ENCODE results near the gene FBXO15.

FBXO15 gene

DNA sequence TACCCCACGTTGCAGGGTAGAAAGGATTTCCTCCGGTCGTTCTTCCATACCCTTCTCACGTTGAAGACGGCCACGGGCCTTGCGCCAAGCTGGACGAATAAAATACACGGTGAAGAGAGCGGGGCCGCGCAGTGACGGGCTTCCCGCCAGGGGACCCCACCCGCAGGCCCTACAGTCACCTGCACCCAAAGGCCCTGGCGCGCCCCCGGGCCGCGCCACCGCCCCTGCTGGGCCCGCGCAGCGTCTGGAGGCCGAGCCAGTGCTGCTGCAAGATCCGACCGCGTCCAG is 199 bp downstream of the FBXO15 start:
- Histone ChIP-seq H3K27me3 (ENCODE audit: insufficient read depth, low read length) (no peaks in the 10 kb centered on the region), H3K36me3 (ENCODE audit: insufficient read depth, low read length) (peaks cover 11% of the 10 kb centered on the region), H3K4me3 (ENCODE audit: low read length) (peak overlapping the region; percentile 99)

DNA sequence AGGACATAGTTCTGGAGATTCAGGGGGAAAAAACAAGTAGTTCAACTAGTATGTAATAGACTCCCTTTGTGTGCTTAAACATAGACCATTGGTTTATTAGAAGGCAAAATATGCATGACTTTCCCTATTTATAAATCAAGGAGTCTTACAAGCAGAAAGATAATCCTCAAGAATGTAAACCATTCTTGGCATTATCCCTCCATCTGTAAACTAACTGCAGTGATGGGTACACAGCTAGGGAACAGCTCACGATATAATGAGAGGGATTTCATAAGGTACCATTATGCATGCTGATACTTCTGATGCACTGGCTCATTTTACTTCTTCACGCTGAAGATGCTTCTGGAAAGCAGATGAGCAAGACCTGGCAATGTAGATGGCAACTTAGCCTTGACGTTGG is 878 bp downstream of the FBXO15 start:
- H3K36me3 ChIP-seq (ENCODE audit: insufficient read depth, low read length) = peaks cover 11% of the 10 kb centered on the region
- H2AFZ ChIP-seq (ENCODE audit: low read depth, low read length) = peak overlapping the region; percentile 64
- peaks cover 20% of the 10 kb centered on the region for H3K4me1 ChIP-seq (ENCODE audit: insufficient read depth, low read length)
- H3K4me3 ChIP-seq (ENCODE audit: low read length) = peak overlapping the region; percentile 99
- no peaks in the 10 kb centered on the region for H3K27me3 ChIP-seq (ENCODE audit: insufficient read depth, low read length)
- H3K9me3 ChIP-seq (ENCODE audit: low read length) = no peaks in the 10 kb centered on the region

More for the DNA sequence above, 199 bp downstream of the FBXO15 start:
- Histone ChIP-seq H3K9me3 (ENCODE audit: low read length) (no peaks in the 10 kb centered on the region), H3K4me1 (ENCODE audit: insufficient read depth, low read length) (peaks cover 20% of the 10 kb centered on the region), H2AFZ (ENCODE audit: low read depth, low read length) (peak overlapping the region; percentile 64)

DNA sequence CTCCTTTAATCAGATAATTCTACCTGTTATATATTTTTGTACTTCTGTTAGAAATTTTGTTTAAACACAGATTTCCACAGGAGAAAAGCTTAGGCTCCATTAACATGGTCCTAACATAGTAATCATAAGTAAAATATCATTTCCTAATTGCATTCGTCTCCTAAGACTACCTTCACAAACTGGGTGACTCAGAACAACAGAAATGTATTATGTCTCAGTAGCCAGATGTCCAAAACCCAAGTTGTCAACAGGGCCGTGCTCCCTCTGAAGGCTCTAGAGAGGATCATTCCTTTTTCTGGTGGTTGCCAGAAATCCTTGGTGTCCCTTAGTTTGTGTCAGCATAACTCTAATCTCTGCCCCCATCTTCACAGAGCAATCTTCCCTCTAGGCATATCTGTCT is 5.4 kb downstream of the FBXO15 start:
- Histone ChIP-seq H2AFZ (ENCODE audit: low read depth, low read length) (no peak overlapping the region), H3K27me3 (ENCODE audit: insufficient read depth, low read length) (no peaks in the 10 kb centered on the region), H3K4me3 (ENCODE audit: low read length) (no peak overlapping the region), H3K4me1 (ENCODE audit: insufficient read depth, low read length) (peaks cover 3% of the 10 kb centered on the region), H3K9me3 (ENCODE audit: low read length) (no peaks in the 10 kb centered on the region), H3K36me3 (ENCODE audit: insufficient read depth, low read length) (no peaks in the 10 kb centered on the region)

DNA sequence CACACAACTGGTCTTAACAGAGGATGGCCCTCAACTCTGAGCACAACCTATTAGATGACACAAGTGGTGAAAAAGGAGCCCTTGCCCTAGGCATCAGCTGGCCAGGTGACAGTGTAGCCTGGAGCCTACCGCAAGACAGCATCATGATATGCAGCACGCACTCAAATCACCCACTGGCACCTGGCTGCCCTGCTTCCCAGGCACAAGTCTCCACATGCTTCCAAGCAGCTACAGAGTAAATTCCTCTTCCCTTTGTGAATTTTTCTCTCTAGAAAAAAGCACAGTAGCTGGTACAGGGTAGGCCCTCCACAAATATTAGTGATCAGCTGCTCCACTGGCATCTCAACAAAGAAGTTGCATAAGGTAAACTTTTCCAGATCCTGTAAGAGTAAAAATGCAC is 6.0 kb downstream of the FBXO15 start:
- H3K4me1 ChIP-seq (ENCODE audit: insufficient read depth, low read length) = peaks cover 3% of the 10 kb centered on the region
- no peak overlapping the region for H2AFZ ChIP-seq (ENCODE audit: low read depth, low read length)
- H3K27me3 ChIP-seq (ENCODE audit: insufficient read depth, low read length) = no peaks in the 10 kb centered on the region
- no peak overlapping the region for H3K4me3 ChIP-seq (ENCODE audit: low read length)
- H3K9me3 ChIP-seq (ENCODE audit: low read length) = no peaks in the 10 kb centered on the region
- no peaks in the 10 kb centered on the region for H3K36me3 ChIP-seq (ENCODE audit: insufficient read depth, low read length)

DNA sequence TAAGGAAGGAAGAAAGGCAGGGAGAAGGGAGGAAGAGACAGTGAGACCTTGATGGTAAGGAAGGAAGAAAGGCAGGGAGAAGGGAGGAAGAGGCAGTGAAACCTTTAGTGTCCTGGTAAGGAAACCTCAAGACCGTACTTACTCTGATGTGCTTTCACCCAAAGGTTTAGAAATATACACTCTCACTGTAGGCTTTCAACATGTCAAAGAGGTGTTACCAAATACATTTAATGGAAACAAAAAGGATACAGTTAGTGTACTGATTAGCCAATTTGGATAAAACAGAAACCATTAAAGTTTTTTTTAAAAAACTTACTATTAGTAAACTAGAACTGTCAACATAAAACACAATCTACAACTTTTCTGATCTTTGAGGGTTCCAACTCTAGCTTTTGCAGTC is 7.1 kb downstream of the FBXO15 start:
- Histone ChIP-seq H3K27me3 (ENCODE audit: insufficient read depth, low read length) (no peaks in the 10 kb centered on the region), H2AFZ (ENCODE audit: low read depth, low read length) (no peak overlapping the region), H3K36me3 (ENCODE audit: insufficient read depth, low read length) (no peaks in the 10 kb centered on the region), H3K9me3 (ENCODE audit: low read length) (no peaks in the 10 kb centered on the region), H3K4me3 (ENCODE audit: low read length) (no peak overlapping the region), H3K4me1 (ENCODE audit: insufficient read depth, low read length) (peaks cover 3% of the 10 kb centered on the region)

DNA sequence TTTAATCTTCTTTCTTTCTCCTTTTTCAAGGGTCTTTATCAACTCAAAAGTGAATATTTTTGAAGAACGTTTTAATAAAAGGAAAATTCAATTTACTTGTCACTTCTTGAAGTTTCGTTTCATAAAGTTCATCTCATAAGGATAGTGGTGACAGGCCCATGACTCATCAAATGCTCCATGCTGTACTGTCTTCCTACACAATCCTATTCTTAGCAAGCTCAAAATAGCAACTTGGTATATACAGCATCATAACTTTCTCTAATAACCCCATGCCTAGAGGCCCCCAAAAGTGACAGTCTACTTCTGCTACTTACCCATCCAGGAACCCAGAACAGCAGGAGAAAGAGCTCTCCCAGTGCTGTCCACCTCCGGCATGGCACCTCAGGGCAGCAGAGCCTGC is 7.7 kb downstream of the FBXO15 start:
- Histone ChIP-seq H3K36me3 (ENCODE audit: insufficient read depth, low read length) (no peaks in the 10 kb centered on the region), H3K4me1 (ENCODE audit: insufficient read depth, low read length) (peaks cover 3% of the 10 kb centered on the region), H3K4me3 (ENCODE audit: low read length) (no peak overlapping the region), H2AFZ (ENCODE audit: low read depth, low read length) (no peak overlapping the region), H3K9me3 (ENCODE audit: low read length) (no peaks in the 10 kb centered on the region), H3K27me3 (ENCODE audit: insufficient read depth, low read length) (no peaks in the 10 kb centered on the region)

DNA sequence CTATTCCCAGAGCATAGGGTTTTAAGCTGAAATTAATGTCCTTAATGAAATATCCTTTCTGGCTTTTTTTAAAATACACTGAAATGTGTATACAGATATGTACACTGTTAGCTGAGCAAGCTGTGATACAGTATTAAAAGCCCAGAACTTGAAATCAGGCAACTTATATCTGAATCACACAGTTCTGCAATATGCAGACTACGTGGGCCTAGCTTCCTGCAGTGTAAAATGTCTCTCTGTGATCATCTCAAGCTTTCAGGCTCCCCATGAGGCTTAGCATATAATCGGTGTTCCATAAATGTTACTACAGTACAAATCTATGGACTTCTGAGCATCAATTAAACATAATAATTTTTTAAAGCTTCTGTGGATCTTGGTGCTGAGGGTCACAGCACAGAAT is 8.2 kb downstream of the FBXO15 start:
- Histone ChIP-seq H3K4me1 (ENCODE audit: insufficient read depth, low read length) (peaks cover 3% of the 10 kb centered on the region), H3K4me3 (ENCODE audit: low read length) (no peak overlapping the region), H3K27me3 (ENCODE audit: insufficient read depth, low read length) (no peaks in the 10 kb centered on the region), H3K9me3 (ENCODE audit: low read length) (no peaks in the 10 kb centered on the region), H3K36me3 (ENCODE audit: insufficient read depth, low read length) (no peaks in the 10 kb centered on the region), H2AFZ (ENCODE audit: low read depth, low read length) (no peak overlapping the region)

DNA sequence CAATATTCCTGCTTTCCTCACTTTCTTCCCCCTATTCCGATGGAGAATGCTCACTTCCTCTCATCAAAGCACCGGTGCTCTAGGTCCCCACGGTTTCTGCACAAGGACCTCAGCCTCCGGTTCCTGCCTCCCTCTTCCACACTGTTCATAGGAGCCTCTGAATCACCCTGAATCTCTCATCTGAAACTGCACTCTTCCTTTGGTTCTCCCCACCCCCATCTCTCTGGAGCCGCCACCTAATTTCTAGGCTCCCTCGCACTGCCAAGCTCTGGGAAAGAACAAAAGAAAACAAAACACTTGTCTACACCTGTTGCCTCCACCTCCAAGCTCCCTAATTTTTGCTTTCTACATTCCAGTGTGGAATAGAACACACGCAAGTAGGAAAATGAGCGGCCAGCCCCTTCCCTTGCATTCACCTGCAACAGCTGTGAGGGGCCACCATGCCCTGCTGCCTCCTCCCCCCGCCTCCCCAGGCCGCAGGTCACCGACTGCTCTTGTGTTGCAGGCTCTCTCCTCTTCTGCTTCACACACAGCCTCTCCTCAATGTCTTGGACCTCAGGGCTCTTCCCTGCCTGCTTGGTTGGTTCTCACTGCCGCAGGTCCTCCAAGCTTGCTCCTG is 9.6 kb downstream of the FBXO15 start:
- Histone ChIP-seq H3K36me3 (ENCODE audit: insufficient read depth, low read length) (no peaks in the 10 kb centered on the region), H3K27me3 (ENCODE audit: insufficient read depth, low read length) (no peaks in the 10 kb centered on the region), H3K4me3 (ENCODE audit: low read length) (no peak overlapping the region), H3K4me1 (ENCODE audit: insufficient read depth, low read length) (peaks cover 3% of the 10 kb centered on the region), H2AFZ (ENCODE audit: low read depth, low read length) (no peak overlapping the region), H3K9me3 (ENCODE audit: low read length) (no peaks in the 10 kb centered on the region)

DNA sequence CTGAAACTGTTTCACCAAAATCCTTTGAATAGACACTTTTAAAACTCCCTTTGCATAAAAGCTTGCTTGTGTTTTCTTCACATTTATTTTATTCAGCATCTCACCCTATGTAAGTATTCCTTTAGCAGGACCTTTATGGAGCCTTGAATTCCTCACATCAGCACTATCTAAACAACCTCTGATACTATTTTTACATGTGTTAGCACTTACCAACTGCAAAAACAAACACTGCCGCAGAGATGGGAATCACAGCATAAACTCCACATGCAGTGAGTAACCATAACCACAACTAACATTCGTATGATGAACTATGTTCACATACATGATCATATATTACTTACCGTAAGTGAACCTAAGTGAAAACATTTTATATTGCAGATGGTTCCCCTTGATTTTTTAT is 15.4 kb downstream of the FBXO15 start:
- H3K36me3 ChIP-seq (ENCODE audit: insufficient read depth, low read length) = no peaks in the 10 kb centered on the region
- no peaks in the 10 kb centered on the region for H3K27me3 ChIP-seq (ENCODE audit: insufficient read depth, low read length)

DNA sequence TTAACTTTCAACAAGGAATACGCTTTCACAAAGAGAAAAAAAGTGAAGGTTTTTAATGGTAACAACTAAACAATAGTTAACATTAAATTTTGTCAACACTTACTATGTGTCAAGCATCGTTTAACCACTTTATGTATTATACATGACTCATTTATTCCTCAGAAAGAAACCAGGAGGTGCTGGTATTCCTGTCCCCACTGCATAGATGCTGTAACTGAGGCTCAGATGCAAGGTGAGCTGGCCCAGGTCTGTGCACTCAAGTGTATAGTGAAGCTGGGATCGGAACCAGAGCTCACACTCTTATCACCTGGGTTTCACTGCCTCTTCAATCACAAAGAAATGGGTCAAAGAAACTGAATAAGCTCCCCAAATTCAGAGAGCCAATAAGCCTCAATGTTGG is 16.5 kb downstream of the FBXO15 start:
- H3K9me3 ChIP-seq (ENCODE audit: low read length) = no peaks in the 10 kb centered on the region
- H3K27me3 ChIP-seq (ENCODE audit: insufficient read depth, low read length) = no peaks in the 10 kb centered on the region

More for the DNA sequence above, 15.4 kb downstream of the FBXO15 start:
- no peak overlapping the region for H2AFZ ChIP-seq (ENCODE audit: low read depth, low read length)
- H3K4me1 ChIP-seq (ENCODE audit: insufficient read depth, low read length) = peaks cover 20% of the 10 kb centered on the region
- H3K9me3 ChIP-seq (ENCODE audit: low read length) = no peaks in the 10 kb centered on the region
- no peak overlapping the region for H3K4me3 ChIP-seq (ENCODE audit: low read length)

DNA sequence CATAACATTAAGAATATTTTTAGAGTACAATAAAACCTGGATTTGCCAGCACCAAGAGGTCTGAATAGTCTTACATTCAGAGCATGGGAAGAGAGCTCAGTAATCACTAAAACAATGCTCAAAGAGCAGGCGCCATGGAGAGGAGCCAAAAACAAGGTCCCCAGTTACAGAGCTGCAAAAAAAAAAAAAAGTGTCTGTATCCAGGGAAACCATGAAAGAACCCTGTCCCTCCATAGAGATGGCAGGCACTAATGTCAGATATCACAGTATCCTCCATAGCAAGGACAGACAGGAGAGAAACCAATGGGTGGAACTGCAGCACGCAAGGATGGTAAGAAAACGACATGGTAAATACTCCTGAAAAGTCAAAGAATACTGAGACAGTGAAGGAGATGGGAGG is 19.5 kb downstream of the FBXO15 start:
- no peak overlapping the region for H2AFZ ChIP-seq (ENCODE audit: low read depth, low read length)
- H3K36me3 ChIP-seq (ENCODE audit: insufficient read depth, low read length) = no peaks in the 10 kb centered on the region
- peaks cover 21% of the 10 kb centered on the region for H3K4me1 ChIP-seq (ENCODE audit: insufficient read depth, low read length)
- H3K4me3 ChIP-seq (ENCODE audit: low read length) = no peak overlapping the region
- H3K9me3 ChIP-seq (ENCODE audit: low read length) = no peaks in the 10 kb centered on the region
- no peaks in the 10 kb centered on the region for H3K27me3 ChIP-seq (ENCODE audit: insufficient read depth, low read length)

More for the DNA sequence above, 16.5 kb downstream of the FBXO15 start:
- H3K4me3 ChIP-seq (ENCODE audit: low read length) = no peak overlapping the region
- H2AFZ ChIP-seq (ENCODE audit: low read depth, low read length) = no peak overlapping the region
- H3K4me1 ChIP-seq (ENCODE audit: insufficient read depth, low read length) = peaks cover 21% of the 10 kb centered on the region
- H3K36me3 ChIP-seq (ENCODE audit: insufficient read depth, low read length) = no peaks in the 10 kb centered on the region

DNA sequence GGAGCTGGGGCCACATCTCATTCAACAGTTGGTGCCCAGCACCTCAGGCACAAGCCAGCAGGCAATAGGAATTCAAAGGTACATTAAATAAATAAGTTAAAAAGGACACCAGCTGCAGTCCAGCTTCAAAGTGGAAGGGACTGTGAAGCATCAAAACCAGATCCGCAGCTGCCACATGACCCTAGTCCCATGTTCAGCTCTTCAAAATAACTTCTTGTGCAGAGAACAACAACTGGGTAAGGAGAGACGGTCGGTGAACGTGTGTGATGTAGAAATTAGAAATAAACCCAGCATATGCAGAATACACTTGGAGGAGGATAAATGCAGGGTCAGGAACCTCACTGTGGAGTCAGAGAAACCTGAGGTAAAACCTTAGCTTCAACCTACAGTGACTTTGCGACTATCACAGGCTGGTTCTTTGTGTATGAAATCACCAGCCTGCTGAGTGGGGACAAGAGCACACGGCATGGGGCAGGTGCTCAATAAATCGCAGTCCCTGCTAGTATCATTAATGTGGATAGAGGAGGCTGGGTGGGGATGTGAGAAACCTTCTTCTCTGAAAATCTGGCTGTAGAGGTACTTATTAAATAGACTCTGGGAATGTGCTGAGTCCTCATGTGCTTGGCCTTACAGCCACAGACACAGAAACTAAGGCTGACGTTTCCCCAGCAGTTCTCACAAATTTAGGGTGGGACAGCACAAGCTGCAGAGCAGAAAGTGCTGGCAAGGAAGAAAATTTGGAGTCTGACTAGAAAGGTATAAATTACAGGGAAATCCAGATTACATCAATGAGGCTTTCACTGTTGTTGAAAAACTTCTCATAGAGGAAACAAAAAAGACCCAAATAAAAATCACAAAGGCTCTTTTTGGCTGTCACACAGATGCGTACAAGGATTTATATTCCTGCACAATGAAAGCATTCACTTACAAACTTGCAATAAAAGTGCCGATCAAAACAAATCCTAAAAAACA is 20.7 kb downstream of the FBXO15 start:
- H3K4me3 ChIP-seq (ENCODE audit: low read length) = no peak overlapping the region
- no peaks in the 10 kb centered on the region for H3K36me3 ChIP-seq (ENCODE audit: insufficient read depth, low read length)
- no peaks in the 10 kb centered on the region for H3K27me3 ChIP-seq (ENCODE audit: insufficient read depth, low read length)
- no peaks in the 10 kb centered on the region for H3K9me3 ChIP-seq (ENCODE audit: low read length)
- peaks cover 21% of the 10 kb centered on the region for H3K4me1 ChIP-seq (ENCODE audit: insufficient read depth, low read length)
- H2AFZ ChIP-seq (ENCODE audit: low read depth, low read length) = no peak overlapping the region

DNA sequence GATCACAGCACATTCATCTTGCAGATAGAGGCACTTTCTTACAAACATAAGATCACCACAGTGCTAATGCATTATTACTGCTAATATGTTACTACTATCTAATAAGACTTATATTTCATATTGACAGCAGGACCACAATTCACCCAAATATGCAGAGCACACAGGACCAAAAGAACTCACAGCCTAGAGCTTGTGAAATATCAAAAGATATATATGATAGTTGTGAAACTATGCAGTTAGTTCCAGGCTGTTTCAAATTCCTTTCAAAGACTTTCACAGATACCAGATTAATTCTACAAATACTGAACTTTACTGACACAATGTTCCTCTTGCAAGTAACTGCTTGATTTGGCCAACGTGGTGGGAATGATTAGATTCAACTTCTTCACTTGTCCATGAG is 23.0 kb downstream of the FBXO15 start:
- Histone ChIP-seq H3K4me3 (ENCODE audit: low read length) (no peak overlapping the region), H3K9me3 (ENCODE audit: low read length) (no peaks in the 10 kb centered on the region), H3K27me3 (ENCODE audit: insufficient read depth, low read length) (no peaks in the 10 kb centered on the region), H3K36me3 (ENCODE audit: insufficient read depth, low read length) (no peaks in the 10 kb centered on the region), H3K4me1 (ENCODE audit: insufficient read depth, low read length) (peaks cover 21% of the 10 kb centered on the region), H2AFZ (ENCODE audit: low read depth, low read length) (no peak overlapping the region)

Data from neuron (in vitro differentiated cells).